HG02840 (cell line): Measurements from ENCODE around the gene IFT172.
A peak's percentile ranks its signal among the peaks of the same experiment; 100 is the strongest.
"Not testable (repeated sequence)": the region's sequence is repeated elsewhere in the genome, so short reads cannot be mapped to it uniquely, and the experiment has no call there.

ENCODE experiments used
- ATAC-seq: cut with Tn5 transposase; IDR thresholded peaks from one replicate; pipeline ENCODE4 v1.9.1; 2021; ENCODE audit warnings: mild to moderate bottlenecking, moderate library complexity, moderate number of reproducible peaks; ENCODE audit not compliant: unreplicated experiment, low FRiP score

The IFT172 gene

DNA sequence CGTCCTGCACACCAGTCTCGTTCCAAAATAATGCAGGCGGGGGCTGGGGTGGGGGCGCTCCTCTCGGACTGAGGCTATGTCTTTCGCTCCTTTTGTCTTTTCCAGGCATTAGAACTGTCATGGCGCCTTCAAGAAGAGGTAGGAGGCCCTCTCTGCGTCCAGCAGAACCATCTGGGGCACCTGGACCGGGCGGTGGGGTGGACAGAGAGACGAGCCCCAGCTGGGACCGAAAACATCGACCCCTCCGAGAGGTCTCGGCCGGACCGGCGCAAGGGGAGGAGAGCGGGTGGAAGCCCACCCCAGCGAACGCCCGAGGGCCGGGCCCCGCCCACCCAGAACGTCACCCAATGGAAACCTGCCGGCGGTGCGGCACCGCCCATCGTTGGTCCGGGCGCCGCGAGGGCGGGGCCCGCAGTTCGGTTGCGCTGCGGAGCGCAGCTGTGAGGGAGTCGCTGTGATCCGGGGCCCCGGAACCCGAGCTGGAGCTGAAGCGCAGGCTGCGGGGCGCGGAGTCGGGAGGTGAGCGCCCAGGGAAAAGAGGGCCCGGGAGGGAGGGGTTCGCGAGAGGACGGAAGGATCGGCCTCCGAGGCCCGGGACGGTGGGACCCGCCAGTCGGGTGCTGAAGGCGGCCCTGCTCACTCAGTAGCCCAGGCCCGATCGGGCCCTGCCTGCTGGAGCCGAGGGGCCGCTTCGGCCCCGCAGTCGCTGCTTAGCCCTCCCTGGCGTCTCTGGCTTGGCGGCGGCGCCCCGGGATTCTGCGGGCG, 61.1 kb downstream of the IFT172 start, which contains the start of gene NRBP1:
Gene NRBP1 (plus strand): TSS at position 419 of the 765 bp plus-strand sequence. CDS start 4,643 bp downstream, outside the sequence.
- peak; percentile 83 for ATAC-seq

GRCh38 chr2:27427863-27428212, 61.7 kb downstream of the IFT172 start:
- ATAC-seq = no peak

DNA sequence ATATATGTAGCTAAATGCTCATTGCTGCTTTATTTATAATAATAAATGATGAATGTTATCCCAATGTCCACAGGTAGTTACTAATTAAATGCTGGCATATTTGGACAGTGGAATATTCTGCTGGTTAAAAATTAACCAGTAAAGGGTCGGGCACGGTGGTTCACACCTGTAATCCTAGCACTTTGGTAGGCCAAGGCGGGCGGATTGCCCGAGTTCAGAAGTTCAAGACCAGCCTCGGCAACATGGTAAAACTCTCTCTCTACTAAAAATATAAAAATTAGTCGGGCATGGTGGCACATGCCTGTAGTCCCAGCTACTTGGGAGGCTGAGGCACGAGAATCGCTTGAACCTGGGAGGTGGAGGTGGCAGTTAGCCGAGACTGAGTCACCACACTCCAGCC, 64.5 kb downstream of the IFT172 start:
- not testable (repeated sequence) for ATAC-seq

DNA sequence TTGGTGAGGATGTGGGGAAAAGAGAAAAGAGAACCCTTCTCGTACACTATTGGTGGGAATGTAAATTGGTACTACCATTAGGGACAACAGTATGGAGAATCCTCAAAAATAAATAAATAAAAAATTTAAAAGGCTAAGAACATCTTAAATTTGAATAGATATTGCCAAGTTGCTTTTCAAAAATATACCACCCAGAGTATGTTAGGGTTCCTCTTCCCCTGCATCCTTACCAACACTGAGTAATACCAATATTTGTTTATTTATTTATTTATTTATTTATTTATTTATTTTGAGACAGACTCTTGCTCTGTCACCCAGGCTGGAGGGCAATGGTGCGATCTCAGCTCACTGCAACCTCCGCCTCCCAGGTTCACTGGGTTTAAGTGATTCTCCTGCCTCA, 66.6 kb downstream of the IFT172 start:
- no peak for ATAC-seq

- ATAC-seq = no peak
These were observed 67.8 kb downstream of the IFT172 start for GRCh38 chr2:27421660-27422250.

DNA sequence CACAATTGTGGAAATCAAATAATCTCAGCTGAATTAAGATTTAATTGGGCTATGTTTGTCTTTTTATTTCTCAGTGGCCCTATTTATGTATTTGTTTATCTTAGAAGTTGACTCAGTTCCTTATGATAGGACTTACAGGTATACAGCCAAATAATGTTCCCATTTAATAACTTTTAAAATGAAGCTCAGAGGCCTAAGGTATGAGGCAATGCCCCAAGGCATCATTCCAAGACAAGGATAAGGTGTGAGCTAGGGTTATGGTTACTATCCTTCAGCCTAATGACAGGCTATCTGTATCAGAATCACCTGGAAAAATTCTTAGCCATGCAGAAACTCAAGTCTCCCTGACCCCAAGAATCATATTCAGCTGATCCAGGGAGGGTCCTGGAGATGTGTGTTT, 68.5 kb downstream of the IFT172 start:
- no peak for ATAC-seq

GRCh38 chr2:27416151-27416550, 73.4 kb downstream of the IFT172 start:
- ATAC-seq = no peak

DNA sequence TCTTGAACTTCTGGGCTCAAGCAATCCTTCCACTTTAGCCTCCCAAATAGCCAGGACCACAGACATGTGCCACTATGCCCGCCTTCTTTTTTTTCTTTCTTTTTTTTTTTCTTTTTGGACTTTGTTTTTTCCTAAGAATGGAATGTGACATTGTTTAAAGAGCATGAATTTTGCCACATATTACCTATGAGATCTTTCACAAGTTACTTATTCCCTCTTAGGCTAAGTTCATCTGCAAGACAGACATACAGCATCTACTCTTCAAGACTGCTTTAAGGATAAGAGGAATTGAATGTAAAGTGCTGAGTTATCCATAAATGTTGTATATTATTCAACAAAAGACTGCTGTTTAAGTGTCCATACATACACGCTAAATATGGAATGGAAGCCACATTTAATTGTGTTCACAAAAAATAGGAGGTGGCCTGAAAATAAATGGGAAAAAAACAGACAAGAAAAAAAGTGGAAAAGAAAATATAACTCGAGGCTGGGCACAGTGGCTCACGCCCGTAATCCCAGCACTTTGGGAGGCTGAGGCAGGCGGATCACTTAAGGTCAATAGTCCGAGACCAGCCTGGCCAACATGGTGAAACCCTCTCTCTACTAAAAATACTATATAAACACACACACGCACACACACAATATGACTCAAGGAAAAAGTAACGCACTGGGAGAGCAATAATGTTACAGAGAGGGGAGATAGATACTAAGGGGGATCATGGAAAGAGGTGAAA, 77.0 kb downstream of the IFT172 start:
- no peak for ATAC-seq

GRCh38 chr2:27409321-27410073, 80.0 kb downstream of the IFT172 start, which contains the start of gene PPM1G:
Gene PPM1G (minus strand): TSS chr2:27409591. CDS start chr2:27409422, 169 bp downstream.
- peak; percentile 94 for ATAC-seq

DNA sequence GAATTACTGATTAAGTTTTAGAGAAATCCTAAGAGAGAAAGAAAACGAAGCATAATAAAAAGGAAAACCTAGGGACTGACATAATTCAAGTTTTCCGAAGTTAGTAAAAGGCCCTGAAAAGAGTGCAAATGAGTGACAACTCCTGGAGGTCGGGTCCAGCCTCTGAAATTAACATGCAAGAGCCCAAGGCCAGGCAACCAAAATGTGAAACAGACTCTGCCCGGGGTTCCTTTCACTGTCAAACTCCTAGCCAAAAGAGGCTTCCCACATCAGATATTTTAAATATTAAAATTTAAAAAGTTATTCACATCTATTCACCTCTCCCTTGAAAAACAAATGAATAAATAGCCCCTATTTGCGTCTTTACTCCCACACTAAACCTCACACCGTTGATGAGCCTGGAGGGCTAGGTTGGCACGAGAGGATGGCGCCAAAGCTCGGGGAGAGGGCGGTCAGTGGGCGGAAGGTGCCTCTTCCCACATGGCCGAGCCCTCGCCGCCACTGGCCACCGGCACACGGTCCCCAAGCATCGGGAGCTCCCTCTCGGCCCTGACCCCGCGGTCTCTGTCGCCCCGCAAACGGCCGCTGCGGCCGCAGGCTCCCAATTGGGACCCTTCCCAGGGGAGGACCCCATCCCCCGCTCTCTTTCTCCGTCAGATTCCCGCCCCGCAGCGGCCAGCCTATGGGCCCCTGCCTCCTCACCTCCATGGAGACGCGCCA, 80.8 kb downstream of the IFT172 start:
- peak; percentile 32 for ATAC-seq

DNA sequence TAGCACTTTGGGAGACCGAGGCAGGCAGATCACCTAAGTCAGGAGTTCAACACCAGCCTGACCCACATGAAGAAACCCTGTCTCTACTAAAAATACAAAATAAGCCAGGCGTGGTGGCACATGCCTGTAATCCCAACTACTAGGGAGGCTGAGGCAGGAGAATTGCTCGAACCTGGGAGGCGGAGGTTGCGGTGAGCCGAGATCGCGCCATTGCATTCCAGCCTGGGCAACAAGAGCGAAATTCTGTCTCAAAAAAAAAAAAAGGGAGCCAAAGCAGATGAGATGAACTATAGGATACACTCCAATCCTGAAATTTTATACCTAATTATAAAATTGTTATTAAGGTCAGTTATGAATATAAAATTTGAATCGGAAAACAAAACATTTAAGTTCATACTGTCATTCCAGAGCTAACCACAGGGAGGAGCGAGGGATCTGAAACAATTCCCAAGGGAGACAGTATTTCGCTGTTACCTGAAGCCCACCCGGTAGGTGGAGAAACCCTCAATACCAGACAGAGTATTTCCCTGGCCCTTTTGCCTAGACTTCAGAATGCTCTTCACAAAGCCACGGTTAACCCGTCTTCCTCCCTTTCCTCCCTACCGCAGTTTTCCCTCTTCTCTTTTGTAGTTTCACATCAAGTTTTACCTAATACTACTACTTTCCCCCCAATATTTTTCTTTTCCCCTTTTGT, 81.6 kb downstream of the IFT172 start:
- no peak for ATAC-seq

DNA sequence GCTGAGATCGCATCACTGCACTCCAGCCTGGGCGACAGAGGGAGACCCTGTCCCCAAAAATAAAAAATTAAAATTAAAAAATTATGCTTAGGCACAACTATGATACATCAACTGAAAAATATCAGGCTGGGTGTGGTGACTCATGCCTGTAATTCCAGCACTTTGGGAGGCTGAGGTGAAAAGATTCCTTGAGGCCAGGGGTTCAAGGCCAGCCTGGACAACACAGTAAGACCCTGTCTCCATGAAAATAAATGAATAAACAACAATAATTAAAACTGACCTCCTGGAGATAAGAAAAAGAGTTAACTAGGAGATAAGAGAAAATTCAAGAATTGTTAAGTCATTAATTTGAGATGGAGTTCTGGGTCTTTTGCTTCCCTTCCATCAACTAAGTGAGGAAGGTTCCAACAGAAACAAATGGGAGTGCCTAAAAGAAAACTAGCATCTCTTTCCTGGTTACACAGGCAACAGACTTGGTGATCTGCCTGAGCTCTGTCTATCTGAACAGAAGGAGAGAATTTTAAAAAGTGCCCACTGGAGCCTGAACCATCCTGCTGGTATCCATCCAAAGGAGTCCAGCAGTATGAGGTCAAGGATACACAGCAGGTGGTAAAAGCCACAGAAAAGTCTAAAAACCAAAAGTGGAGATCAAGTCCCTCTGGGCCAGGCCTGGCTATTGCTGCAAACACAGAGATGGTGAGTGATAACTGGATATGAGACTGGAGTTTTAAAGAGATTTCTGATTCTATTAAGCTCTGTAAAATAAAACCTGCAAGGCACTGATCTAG, 89.0 kb downstream of the IFT172 start:
- ATAC-seq = no peak

DNA sequence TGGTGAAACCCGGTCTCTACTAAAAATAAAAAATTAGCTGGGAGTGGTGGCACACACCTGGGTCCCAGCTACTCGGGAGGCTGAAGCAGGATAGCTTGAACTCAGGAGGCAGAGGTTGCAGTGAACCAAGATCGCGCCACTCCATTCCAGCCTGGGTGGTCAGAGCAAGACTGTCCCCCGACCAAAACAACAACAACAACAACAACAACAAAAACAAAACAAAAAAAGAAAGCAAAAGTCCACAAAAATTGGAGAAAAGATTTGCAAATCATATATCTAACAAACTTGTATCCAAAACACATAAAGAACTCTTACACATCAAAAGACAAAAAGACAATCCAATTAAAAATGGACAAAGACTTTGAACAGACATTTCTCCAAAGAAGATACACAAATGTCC, 90.6 kb downstream of the IFT172 start:
- no peak for ATAC-seq
